MM.1S (cell line): ENCODE results near the gene KCTD2.

Source experiments
- EZH2 ChIP-seq: fragments of 300-600 bp; sonication (generic); optimal IDR thresholded peaks from 2 replicates; pipeline ENCODE3; 2017; ENCODE audit warnings: low read depth, mild to moderate bottlenecking, antibody characterized with exemption, low read length, mixed read lengths
- EZH2phosphoT487 ChIP-seq: fragments of 300-600 bp; sonication (generic); IDR thresholded peaks from 2 replicates; pipeline ENCODE4 v1.6.1; 2018; ENCODE audit warnings: antibody characterized with exemption, low read length
- TF ChIP-seq, protein P1 (sequence below): fragments of 300-600 bp; sonication (generic); IDR thresholded peaks from 2 replicates; pipeline ENCODE4 v1.5.1; 2016; ENCODE audit warnings: antibody characterized with exemption, low read length, mixed read lengths

DNA sequence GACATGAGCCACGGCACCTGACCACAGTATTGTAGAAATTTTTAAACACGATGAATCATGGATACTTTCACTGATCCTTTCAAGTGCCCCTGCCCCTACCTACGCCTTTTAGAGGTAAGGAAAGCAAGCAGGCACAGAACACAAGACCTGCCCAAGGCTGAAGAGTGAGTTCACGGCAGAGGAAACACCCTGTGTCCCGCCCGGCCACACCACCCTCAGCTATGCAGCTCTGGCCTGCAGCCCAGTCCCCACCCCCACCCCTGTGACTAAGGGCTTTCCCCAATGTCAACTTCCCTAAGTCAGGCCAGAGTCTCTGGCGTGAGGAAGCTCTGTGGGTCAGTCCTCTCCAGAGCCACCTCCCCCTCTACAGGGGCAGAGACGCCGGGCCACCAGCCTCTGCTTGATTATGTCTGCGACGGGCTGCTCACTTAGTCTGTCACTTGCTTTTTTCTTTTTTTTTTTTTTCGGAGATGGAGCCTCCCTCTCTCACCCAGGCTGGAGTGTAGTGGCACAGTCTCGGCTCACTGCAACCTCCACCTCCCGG lies 49.1 kb downstream of the KCTD2 start:
- TF ChIP-seq EZH2, result no peak
- TF ChIP-seq, protein P1, sequence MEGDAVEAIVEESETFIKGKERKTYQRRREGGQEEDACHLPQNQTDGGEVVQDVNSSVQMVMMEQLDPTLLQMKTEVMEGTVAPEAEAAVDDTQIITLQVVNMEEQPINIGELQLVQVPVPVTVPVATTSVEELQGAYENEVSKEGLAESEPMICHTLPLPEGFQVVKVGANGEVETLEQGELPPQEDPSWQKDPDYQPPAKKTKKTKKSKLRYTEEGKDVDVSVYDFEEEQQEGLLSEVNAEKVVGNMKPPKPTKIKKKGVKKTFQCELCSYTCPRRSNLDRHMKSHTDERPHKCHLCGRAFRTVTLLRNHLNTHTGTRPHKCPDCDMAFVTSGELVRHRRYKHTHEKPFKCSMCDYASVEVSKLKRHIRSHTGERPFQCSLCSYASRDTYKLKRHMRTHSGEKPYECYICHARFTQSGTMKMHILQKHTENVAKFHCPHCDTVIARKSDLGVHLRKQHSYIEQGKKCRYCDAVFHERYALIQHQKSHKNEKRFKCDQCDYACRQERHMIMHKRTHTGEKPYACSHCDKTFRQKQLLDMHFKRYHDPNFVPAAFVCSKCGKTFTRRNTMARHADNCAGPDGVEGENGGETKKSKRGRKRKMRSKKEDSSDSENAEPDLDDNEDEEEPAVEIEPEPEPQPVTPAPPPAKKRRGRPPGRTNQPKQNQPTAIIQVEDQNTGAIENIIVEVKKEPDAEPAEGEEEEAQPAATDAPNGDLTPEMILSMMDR, result no peak
- no peak for TF ChIP-seq EZH2phosphoT487
